Prostate gland (tissue), 2 donors: ENCODE results near the gene TMCO6.
"Not testable (repeated sequence)": the region's sequence is repeated elsewhere in the genome, so short reads cannot be mapped to it uniquely, and the experiment has no call there.

Source experiments
- POLR2A ChIP-seq: fragments of 450-650 bp; IDR thresholded peaks from one replicate; pipeline ENCODE4 v1.6.1; 2016; ENCODE audit warnings: antibody characterized with exemption, mild to moderate bottlenecking
- POLR2AphosphoS5 ChIP-seq: sonication (generic); formaldehyde crosslinking; IDR thresholded peaks from one replicate; pipeline ENCODE4 v1.6.1; 2017; ENCODE audit warnings: antibody characterized with exemption
- TF ChIP-seq, protein P1 (sequence below), 4 experiments: fragments of 200-600 bp in 2 of 4; fragments of 450-650 bp in 2 of 4; sonication (generic) in 2 of 4; IDR thresholded peaks; 1 replicate in 3 of 4; 2 replicates in 1 of 4; pipeline ENCODE4 v1.5.1; 2016 to 2019; ENCODE audit warnings: antibody characterized with exemption in 4 of 4, mild to moderate bottlenecking in 2 of 4, moderate library complexity in 2 of 4

DNA sequence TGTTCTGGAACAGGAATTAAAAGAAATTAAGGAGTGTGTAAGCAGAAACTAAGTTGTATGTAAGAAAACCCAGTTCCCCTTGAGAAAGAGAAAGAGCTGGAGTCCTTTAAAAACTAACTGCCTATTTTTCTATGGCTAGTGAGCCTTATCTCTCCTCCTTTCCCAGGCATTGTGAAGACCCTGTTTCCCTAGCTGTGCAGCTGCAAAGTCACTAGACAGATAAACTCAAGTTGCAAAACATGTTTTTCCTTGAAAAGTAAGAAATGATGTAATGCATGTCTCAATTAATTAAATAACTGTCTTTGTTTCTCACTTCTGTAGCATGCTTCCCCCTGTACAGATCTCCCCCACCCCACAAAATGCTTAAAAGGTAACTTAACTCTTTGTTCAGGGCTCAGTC is 16.2 kb upstream of the TMCO6 start:
- TF ChIP-seq, protein P1, sequence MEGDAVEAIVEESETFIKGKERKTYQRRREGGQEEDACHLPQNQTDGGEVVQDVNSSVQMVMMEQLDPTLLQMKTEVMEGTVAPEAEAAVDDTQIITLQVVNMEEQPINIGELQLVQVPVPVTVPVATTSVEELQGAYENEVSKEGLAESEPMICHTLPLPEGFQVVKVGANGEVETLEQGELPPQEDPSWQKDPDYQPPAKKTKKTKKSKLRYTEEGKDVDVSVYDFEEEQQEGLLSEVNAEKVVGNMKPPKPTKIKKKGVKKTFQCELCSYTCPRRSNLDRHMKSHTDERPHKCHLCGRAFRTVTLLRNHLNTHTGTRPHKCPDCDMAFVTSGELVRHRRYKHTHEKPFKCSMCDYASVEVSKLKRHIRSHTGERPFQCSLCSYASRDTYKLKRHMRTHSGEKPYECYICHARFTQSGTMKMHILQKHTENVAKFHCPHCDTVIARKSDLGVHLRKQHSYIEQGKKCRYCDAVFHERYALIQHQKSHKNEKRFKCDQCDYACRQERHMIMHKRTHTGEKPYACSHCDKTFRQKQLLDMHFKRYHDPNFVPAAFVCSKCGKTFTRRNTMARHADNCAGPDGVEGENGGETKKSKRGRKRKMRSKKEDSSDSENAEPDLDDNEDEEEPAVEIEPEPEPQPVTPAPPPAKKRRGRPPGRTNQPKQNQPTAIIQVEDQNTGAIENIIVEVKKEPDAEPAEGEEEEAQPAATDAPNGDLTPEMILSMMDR (IDR thresholded peaks at IDR 0.05) = not testable (repeated sequence)
- TF ChIP-seq POLR2AphosphoS5, POLR2A: not testable (repeated sequence)
